ENCODE measurements around the gene POU2F2. TPM values are rescaled to one million over a fixed set of nuclear protein-coding genes. Genes with fewer than 3 reads are reported as not detected.
A peak's percentile ranks its signal among the peaks of the same experiment; 100 is the strongest.
"Not testable (repeated sequence)": the region's sequence is repeated elsewhere in the genome, so short reads cannot be mapped to it uniquely, and the experiment has no call there.

The POU2F2 gene
- total RNA-seq, 1 donor from 2014 or later: 6.1 TPM

- Histone ChIP-seq H3K4me3 (no peak overlapping the region), H3K27ac (no peak overlapping the region), H3K27me3 (no peaks in the 10 kb centered on the region), H3K9me3 (no peaks in the 10 kb centered on the region), H3K4me1 (no peaks in the 10 kb centered on the region), H3K36me3 (no peaks in the 10 kb centered on the region)
- ATAC-seq: no peak
- no peak for TF ChIP-seq CTCF (IDR thresholded peaks at IDR 0.05)
- no peak for DNase-seq
- intact Hi-C loops (cut with DNase I): no loop called here
Measured at GRCh38 chr19:42110658-42111057, 21.6 kb downstream of the POU2F2 start.

- ATAC-seq (no peak), DNase-seq (no peak)
- intact Hi-C loops (cut with DNase I): no loop called here
- Histone ChIP-seq H3K36me3 (no peaks in the 10 kb centered on the region), H3K4me1 (no peaks in the 10 kb centered on the region), H3K27me3 (no peaks in the 10 kb centered on the region), H3K9me3 (no peaks in the 10 kb centered on the region), H3K4me3 (no peak overlapping the region), H3K27ac (no peak overlapping the region)
- TF ChIP-seq CTCF (IDR thresholded peaks at IDR 0.05): no peak
Measured at GRCh38 chr19:42109896-42110295, 22.4 kb downstream of the POU2F2 start.

- Histone ChIP-seq H3K27me3 (no peaks in the 10 kb centered on the region), H3K4me3 (no peak overlapping the region), H3K9me3 (no peaks in the 10 kb centered on the region), H3K36me3 (no peaks in the 10 kb centered on the region), H3K27ac (no peak overlapping the region), H3K4me1 (no peaks in the 10 kb centered on the region)
- peak; percentile 90 for TF ChIP-seq CTCF (IDR thresholded peaks at IDR 0.05)
- DNase-seq (peak; percentile 84), ATAC-seq (peak; percentile 97)
- intact Hi-C loops (cut with DNase I): no loop called here
Measured at GRCh38 chr19:42108527-42109389, 23.5 kb downstream of the POU2F2 start.

GRCh38 chr19:42105368-42105767 is 26.9 kb downstream of the POU2F2 start:
- no peak overlapping the region for H3K4me3 ChIP-seq
- no peak overlapping the region for H3K27ac ChIP-seq
- TF ChIP-seq CTCF (IDR thresholded peaks at IDR 0.05): no peak
- intact Hi-C loops (cut with DNase I): no loop called here
- no peak for ATAC-seq
- no peaks in the 10 kb centered on the region for H3K27me3 ChIP-seq
- H3K4me1 ChIP-seq: no peaks in the 10 kb centered on the region
- H3K9me3 ChIP-seq: no peaks in the 10 kb centered on the region
- no peaks in the 10 kb centered on the region for H3K36me3 ChIP-seq
- no peak for DNase-seq

- intact Hi-C loops (cut with DNase I): no loop called here
- no peak overlapping the region for H3K4me3 ChIP-seq
Measured at GRCh38 chr19:42102877-42103276, 29.4 kb downstream of the POU2F2 start.

GRCh38 chr19:42100241-42100640 is 32.0 kb downstream of the POU2F2 start:
- H3K27me3 ChIP-seq; H3K36me3 ChIP-seq; H3K27ac ChIP-seq; H3K9me3 ChIP-seq; ATAC-seq; intact Hi-C loops (cut with DNase I); DNase-seq; H3K4me1 ChIP-seq; H3K4me3 ChIP-seq: not testable (repeated sequence)

More at GRCh38 chr19:42102877-42103276, 29.4 kb downstream of the POU2F2 start:
- TF ChIP-seq CTCF (IDR thresholded peaks at IDR 0.05): no peak
- H3K4me1 ChIP-seq: no peaks in the 10 kb centered on the region
- ATAC-seq (no peak), DNase-seq (no peak)
- no peak overlapping the region for H3K27ac ChIP-seq
- no peaks in the 10 kb centered on the region for H3K9me3 ChIP-seq
- H3K36me3 ChIP-seq: no peaks in the 10 kb centered on the region
- H3K27me3 ChIP-seq: no peaks in the 10 kb centered on the region
